Adipose tissue (tissue), 3 donors: ENCODE data around the gene DROSHA. TPM values are rescaled to one million over a fixed set of nuclear protein-coding genes. Genes with fewer than 3 reads are reported as not detected.
"Not testable (repeated sequence)": the region's sequence is repeated elsewhere in the genome, so short reads cannot be mapped to it uniquely, and the experiment has no call there.

Source experiments
- H3K27ac ChIP-seq: one replicate; pipeline ENCODE4 v1.5.1; 2013; ENCODE audit warnings: low read depth, low read length
- WGBS, 3 donors: extraction: QIAGEN DNeasy Blood & Tissue Kit; methylation state at CpG; one replicate each; pipeline ENCODE4 v1.1.7; 2013; 5-methylcytosine and 5-hydroxymethylcytosine counted together
- polyA plus RNA-seq, 3 donors: library from polyadenylated mRNA; stranded (reverse); fragments of 200-250 nt; gene quantifications; one replicate each; pipeline ENCODE4 v1.2.3, GENCODE V29; 2013
- donor health status: healthy with polysubstance abuse.
- donor health status: Bipolar disorder and iron deficiency.
- donor health status: healthy.

Gene DROSHA
- polyA plus RNA-seq, 3 donors, result 14.9 to 21.0 (median 17.4) TPM

DNA sequence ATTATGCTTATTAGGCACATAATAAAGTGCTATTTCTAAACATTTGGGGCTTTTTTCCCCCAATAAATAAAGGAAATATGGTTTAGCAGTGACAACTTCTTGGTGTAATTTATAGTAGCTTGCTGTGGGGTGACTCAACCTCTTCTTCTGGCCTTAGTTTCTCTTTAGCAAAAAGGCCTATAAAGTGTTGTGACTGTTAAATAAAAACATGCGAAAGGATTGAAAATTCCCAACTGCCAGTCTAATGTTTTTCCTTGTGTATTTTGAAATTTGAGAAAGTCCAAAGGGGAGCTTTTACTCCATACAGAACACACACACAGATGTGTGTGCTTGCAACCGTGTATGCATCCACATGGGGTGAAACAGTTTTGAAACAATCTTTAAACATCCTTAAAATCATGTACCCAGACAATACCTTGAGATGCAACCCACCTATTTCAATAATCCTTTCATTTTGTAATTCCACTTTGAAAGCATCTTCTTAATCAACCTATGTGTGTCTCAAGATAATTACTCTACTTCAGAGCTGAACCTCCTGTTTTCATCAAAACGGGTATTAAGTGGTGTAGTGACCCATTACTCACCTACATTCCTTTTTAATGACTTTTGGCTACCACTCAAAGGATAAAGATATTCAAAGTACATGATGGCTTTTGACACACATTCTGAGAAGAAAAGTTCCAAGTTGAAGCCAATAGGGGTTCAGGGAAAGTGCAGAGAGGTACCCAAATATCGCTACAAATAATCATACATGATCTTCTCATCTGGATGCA is 123.8 kb downstream of the DROSHA start:
- 83 to 89% (median 86%) methylated on average over 4 of the region's 4 CpGs for WGBS, 3 donors
- no peak overlapping the region for H3K27ac ChIP-seq

DNA sequence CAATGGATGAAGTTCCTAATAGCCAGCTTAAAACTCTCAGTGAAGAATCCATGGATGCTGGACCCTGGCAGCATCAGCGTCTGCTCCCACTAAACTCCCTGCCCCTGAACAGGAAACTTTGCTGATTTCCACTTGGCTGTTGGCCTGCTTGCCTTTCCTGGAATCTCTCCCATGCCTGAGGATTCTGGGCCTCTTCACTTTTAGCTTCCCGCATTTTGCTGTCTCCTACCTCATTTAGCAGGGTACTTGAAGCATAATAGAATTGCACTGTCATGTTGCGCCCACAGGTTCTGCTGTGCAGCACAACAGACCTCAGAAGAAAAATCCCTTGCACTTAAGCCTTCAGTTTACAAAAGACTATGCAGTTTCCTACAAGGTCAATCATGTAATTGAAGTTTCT is 127.6 kb downstream of the DROSHA start:
- no peak overlapping the region for H3K27ac ChIP-seq
- 77 to 86% (median 77%) methylated on average over 3 of the region's 3 CpGs for WGBS, 3 donors

DNA sequence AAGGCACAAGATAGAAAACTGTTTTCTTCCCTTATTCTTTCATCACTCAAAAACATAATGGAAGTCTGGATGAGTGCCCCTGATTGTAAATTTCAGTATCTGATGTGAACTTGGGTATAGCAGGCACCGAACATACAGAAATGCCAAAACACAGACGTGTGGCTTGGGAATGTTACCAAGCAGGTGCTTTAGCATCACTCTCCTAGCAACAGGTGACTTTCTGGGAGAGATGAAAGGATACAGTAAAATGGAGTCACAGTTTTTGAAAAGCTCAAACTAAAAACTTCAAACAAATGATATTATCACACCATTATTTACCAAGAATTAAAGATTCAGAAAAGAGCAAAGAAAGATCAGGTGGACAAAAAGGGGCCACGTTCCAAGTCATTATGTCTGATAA is 130.2 kb downstream of the DROSHA start:
- no peak overlapping the region for H3K27ac ChIP-seq
- 65 to 85% (median 75%) methylated on average over 3 of the region's 3 CpGs for WGBS, 3 donors

DNA sequence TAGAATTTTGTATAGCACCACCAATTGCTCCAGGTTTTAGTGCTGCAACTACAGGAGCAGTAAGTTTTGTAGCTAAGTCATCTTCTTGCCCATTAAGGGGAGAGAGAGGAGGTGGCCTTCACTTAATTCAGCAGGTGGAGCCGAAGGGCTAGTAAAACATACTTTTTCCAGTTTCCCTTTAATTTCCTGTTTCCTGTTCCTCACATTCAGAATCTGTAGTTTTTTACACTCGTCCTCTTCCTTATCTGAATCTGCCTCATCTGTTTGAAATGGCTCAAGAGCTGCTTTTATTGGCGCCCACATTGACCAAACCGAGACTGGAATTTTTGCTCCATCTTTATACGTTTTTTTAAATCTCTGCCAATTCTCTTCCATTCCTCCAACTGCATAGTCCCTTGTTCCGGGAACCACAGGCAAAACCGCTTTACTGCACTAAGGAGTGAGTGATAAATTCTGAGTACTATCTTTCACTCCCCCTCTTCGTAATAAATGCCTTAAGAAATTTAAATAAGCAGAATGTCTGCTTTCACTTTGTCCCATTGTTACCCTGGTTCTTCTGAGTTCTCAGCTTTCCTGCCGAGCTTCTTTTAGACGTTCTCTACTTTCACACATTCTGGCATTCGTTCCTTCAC is 133.9 kb downstream of the DROSHA start:
- 51 to 64% (median 58%) methylated on average over 11 of the region's 11 CpGs for WGBS, 3 donors
- H3K27ac ChIP-seq, result no peak overlapping the region

DNA sequence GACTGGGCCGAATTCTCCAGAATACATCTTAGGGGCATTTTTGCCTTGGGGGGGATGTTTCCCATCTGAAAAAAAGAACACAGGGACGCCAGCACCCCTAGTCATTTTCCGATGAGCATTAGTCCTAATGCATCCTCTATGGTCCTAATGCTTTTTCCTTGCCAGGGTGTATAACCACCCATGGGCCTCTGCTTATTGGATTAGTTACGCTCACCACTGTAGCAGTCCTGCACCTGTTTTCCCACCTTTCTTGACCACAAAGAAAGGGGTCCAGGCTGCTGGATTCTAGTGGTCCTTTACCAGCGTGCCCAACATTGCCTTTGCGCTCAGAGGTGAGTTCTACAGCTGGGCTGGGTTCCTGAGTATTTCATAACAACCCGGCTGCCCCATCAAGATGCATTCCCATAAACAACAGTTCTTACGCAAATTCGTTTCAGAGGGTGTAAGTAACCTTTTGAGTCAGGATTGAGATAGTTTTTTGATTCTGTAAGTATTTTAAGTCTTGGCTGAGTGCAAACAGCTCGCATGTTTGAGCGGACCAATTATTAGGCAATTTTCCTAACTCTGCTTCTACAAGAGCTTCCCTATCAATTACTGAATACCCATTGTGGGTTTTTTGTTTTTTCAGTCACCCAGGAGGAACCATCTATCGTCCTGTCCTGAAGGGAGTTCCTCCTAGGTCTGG is 135.1 kb downstream of the DROSHA start:
- no peak overlapping the region for H3K27ac ChIP-seq
- 78 to 83% (median 82%) methylated on average over 12 of the region's 12 CpGs for WGBS, 3 donors

DNA sequence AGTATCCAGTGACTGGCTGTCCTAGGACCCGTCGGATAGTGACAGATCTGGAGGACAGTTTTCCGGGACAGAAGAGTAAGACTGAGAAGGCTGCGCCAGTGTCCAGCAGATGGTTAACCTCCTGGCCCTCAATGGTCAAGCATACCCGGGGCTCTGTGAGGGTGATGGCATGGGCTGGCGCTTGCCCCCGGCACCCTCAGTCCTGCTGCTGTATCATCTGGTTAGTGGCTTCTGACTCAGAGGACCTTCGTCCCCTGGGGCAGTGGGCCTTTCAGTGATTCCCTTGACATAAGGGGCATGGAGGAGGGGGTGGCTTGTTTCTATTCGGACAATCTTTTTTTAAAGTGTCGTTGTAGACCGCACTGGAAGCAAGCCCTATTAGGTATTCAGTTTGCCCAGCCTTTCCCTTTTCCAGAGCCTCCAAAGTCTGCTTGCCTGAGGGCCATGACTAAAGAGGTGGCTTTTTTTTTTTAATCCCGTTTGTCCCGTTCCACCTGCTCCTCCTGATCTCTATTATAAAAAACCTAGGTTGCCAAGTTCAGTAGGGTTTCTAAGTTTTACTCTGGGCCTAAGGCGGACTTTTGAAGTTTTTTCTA is 136.3 kb downstream of the DROSHA start:
- H3K27ac ChIP-seq, result not testable (repeated sequence)
- 91 to 94% (median 92%) methylated on average over 14 of the region's 14 CpGs for WGBS, 3 donors

DNA sequence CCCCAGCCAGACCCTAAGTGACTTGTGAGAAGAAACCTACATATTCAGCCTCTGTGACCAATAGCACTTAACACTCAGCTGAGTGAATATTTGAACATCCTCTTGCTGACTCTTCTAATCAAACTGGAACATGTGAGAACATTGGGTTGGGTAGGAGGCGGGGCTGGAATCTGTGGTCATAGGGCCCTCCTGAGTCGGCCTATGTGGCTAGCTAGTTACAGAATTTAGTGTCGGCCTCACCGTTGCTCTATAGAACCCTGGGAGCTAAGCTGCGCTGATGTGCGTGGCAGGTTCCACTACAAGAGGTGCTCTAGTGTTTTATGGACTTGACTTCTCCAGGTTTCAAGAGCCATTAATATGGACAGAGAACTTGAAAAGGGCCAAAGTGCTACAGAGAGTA is 138.8 kb downstream of the DROSHA start:
- WGBS, 3 donors, result 86 to 91% (median 90%) methylated on average over 6 of the region's 6 CpGs
- no peak overlapping the region for H3K27ac ChIP-seq

DNA sequence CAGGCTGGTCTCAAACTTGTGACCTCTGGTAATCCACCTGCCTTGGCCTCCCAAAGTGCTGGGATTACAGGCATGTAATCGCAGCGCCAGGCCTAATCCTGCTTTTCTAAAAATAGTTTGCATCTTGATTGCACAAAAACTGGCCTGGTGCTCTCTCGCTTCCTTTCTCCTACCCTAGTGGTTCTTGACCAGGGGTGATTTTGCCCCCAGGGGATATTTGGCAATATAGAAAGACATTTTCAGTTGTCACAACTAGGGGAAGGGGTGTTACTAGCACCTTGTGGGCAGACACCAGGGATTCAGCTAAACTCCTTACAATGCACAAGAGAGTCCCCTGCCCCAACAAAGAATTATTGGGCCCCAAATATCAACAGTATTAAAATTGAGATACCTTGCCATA is 139.8 kb downstream of the DROSHA start:
- WGBS, 3 donors, result 69 to 77% (median 73%) methylated on average over 3 of the region's 3 CpGs
- H3K27ac ChIP-seq, result no peak overlapping the region

DNA sequence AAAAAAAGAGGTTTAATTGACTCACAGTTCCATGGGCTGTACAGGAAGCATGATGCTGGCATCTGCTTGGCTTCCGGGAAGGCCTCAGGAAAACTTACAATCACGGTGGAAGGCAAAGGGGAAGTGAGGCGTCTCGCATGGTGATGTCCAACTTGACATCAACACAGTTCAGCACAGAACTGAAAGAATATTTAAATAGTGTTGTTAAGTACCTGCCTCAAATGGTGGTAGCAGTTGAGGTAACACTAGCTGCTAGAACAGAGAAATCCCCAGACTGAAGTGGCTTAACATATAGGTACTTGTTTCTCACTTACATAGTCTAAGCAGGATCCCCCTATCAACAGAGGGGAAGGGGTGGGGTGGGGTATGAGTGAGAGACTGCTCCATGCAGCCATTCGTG is 141.6 kb downstream of the DROSHA start:
- 79 to 85% (median 80%) methylated on average over 5 of the region's 5 CpGs for WGBS, 3 donors
- H3K27ac ChIP-seq, result no peak overlapping the region

DNA sequence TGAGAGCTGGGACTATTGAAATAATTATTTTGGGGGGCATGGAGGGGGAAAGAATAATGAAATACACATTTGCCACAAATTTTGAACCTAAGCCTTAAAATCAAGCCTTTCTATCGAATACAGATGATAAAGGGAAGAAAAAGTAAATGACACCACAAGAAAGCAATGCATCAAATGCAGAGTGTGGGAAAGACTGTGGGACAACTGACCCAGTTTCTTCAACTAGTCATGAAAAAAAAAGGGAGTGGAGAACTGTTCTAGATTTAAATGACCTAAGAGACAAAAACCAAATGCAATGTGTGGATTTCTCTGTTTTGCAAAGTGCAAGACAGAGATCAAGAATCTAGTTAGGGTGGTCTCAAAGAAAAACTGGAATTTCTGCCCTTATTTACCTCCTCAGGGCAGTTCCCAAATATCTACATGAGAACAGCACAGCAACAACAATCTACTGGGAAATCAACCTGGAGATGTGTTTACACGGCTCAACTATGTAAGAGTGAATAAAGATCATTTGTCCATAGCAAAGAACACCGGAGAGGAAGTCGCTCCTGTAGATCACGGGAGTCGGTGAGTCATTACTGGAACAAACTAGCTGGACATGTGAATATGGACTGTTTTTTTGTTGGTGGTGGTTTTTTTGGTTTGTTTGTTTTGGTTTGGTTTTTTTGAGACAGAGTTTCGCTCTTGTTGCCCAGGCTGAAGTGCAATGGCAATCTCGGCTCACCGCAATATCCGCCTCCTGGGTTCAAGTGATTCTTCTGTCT is 145.9 kb downstream of the DROSHA start:
- WGBS, 3 donors, result 83 to 88% (median 84%) methylated on average over 10 of the region's 10 CpGs
- no peak overlapping the region for H3K27ac ChIP-seq

DNA sequence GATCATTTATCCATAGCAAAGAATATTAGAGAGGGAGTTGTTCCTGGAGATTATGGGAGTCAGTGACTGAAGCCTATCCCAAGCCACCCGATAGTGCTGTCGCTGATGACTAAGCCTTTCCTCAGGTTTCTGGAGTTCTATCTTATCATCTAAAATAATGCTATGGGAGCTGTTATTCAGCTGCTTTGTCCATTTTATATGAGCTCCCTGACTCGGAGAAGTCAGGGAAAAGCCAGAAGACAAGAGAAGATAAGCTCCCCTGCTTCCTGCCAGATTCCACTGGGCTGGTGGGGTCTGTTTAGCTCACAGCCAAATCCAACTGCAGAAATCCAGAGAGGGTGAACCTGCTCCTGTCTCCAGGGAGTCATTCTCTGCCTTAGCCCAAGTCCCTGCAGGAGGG is 148.2 kb downstream of the DROSHA start:
- 60 to 72% (median 64%) methylated on average over 3 of the region's 3 CpGs for WGBS, 3 donors
- H3K27ac ChIP-seq, result no peak overlapping the region

DNA sequence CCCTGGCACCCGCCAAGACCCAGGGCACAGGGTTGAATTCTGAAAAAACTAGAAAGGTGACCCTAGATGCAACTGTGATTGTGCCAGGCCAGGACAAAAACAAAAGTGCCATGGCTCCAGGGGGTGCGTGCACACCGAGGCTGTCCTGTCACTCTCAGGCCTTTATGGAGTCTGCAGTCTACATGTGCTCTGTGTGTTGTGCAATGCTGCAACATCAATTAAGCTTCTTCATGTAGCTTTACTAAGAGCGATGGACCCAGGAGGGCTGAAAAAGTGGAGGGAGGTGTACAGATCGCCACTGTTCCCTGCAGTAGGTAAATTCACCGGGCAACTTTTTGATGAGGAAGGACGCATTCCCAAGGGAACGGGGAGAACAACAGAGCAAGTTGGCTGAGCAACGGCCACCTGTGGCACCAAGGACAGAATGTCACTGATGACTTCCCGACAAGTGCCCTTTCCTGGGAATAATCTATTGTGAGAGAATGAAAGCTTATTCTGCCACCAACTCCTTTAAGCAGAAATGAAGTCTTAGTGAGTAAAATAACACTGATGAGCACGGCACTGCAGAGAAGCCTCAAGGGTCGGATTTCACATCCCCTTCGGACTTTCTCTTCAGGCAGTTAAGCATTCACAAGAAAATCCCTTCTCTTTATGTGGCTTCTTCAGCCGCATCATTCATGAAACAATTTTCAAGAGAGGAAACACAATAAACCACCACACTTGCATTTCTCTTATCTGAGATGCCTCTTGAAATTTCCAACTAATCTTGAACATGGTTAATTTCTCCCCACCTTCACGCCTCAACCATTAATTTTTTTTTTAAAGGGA is 149.6 kb downstream of the DROSHA start:
- no peak overlapping the region for H3K27ac ChIP-seq
- WGBS, 3 donors, result 45 to 68% (median 66%) methylated on average over 15 of the region's 15 CpGs

DNA sequence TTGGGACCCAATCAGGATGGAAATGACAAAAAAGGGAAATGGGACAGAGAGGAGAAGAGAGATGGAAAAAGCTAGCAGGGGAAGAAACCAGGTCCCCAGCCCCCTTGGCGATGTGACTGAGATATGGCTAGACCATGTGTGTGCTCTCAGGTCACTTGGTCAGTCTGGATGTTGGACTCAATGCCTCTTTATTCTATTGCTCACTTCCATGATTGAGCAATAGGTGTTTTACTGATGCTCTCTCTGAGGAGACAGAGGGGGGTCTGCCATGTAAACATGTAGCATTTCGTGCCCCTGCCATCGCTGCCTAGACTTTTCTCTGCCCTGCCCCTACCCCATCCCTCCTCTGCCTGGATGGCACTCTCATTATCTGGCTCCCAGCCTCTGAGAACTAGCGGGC is 150.6 kb downstream of the DROSHA start:
- H3K27ac ChIP-seq, result no peak overlapping the region
- WGBS, 3 donors, result 66 to 80% (median 79%) methylated on average over 4 of the region's 4 CpGs

DNA sequence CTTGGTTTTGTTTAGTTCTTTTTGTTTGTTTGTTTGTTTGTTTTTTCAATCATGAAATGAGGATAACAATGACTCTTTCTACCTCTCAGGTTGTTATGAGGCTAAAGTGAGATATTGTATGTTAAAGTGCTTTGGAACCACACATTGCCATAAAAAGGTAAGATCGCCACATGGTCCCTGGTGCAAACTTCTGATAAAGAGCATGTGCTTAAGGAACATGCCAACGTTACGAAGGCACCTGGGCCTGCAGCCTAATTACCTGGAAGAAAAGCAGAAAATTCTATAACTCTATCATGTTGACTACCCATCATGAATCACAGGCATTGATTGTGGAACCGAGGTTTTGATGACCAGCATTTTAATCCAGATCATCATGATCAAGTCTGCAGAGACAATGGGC is 151.8 kb downstream of the DROSHA start:
- no peak overlapping the region for H3K27ac ChIP-seq
- WGBS, 3 donors, result 62 to 73% (median 69%) methylated on average over 4 of the region's 4 CpGs

DNA sequence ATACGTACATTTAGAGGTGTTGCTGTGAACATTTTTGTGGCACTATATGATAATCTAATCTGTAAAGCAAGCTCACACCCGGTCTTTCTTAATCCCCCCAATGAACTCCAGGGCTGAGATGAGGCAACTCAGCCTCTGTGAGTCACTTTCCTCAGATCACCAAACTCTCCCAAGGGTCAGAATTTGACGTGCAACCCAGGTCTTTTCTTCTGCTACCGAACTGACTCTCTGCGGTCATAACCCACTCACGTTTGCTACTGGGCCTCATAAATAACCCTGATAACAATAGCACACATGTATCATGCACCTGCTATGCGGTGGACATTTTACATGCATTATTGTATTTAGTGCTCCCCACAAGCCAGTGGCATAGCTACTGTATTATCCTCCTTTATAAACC is 153.1 kb downstream of the DROSHA start:
- H3K27ac ChIP-seq, result no peak overlapping the region
- 60 to 65% (median 62%) methylated on average over 7 of the region's 7 CpGs for WGBS, 3 donors

DNA sequence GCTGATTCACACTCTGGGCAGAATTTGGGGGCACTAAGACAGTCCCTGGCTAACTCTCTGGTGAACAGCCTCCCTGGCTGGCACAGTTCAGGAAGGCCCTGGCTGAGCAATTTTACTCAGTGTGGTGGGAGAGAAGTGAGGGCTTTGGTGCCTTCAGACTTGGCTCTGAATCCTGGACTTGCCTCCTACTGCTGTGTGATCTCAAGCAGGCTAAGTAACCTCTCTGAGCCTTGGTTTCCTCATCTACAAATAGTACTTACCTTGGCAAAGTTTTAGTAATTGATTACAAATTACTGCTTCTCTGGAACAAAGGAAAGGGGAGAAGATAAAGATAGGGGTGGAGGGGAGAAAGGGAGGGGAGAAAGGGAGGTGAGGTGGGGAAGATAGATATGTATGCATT is 153.8 kb downstream of the DROSHA start:
- no peak overlapping the region for H3K27ac ChIP-seq

DNA sequence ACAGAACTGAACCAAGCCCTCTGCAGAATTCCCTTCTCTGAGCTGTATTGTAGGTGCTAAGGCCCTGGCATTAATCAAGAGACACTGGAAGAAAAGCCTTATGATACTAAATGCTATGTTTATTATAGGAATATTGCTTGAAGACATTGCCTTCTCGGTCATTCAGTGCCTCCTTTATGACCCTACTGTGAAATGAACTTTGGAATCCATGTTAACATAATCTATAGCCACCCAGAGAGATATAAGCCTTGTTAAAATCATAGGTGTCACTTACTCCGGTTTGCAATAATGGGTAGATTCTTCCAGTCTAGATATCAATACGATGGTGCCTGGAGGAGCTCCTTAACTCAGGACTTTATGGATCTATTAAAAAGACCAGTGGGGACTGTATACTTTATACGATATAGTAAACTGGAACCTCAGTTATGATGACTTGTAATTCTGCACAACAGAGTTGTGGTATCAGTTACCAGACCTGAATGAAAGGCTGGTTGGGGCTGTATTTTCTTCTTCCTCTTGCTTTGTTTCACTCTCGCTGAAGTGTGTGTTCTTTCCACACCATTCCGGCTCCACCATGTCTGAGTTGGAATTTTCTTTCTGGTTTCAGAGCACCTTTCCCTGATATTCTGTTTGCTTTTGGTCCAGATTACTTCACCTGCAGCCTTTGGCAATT is 154.5 kb downstream of the DROSHA start:
- WGBS, 3 donors, result 75 to 89% (median 80%) methylated on average over 6 of the region's 6 CpGs
- H3K27ac ChIP-seq, result no peak overlapping the region
